Astrocyte of the spinal cord (primary cell): Measurements from ENCODE around the gene WFIKKN1.

Experiments
- DNase-seq: peaks from one replicate; pipeline ENCODE4 v3.0.0; 2011; ENCODE audit warnings: low read depth, low spot score
- H3K4me3 ChIP-seq: 2 replicates; pipeline ENCODE4 v1.5.1; 2011; ENCODE audit warnings: low read depth, mild to moderate bottlenecking, low read length, moderate library complexity
- CTCF ChIP-seq: IDR thresholded peaks from 2 replicates; pipeline ENCODE4 v1.5.1; 2012; ENCODE audit warnings: low read depth, mild to moderate bottlenecking, low read length, inconsistent platforms
- in situ Hi-C: cut with HindIII; loops from 2 replicates; pipeline ENCODE4 v1.10.0; 2017; ENCODE audit warnings: low sequenced_read_pairs

The WFIKKN1 gene

GRCh38 chr16:637081-638018 is 6.6 kb downstream of the WFIKKN1 start:
- in situ Hi-C loops = no loop called here

GRCh38 chr16:638034-638543 is 7.3 kb downstream of the WFIKKN1 start:
- H3K4me3 ChIP-seq = no peak overlapping the region
- TF ChIP-seq CTCF = no peak
- DNase-seq = no peak
- in situ Hi-C loops = no loop called here

More at GRCh38 chr16:637081-638018, 6.6 kb downstream of the WFIKKN1 start:
- peak overlapping the region; percentile 67 for H3K4me3 ChIP-seq
- no peak for TF ChIP-seq CTCF
- peak; percentile 90 for DNase-seq

- no peak for DNase-seq
- no peak for TF ChIP-seq CTCF
- in situ Hi-C loops = no loop called here
- H3K4me3 ChIP-seq = no peak overlapping the region
These were observed 8.1 kb downstream of the WFIKKN1 start for GRCh38 chr16:638836-639235.

- no peak overlapping the region for H3K4me3 ChIP-seq
- in situ Hi-C loops = no loop called here
- no peak for DNase-seq
- no peak for TF ChIP-seq CTCF
These were observed 9.8 kb downstream of the WFIKKN1 start for GRCh38 chr16:640614-641013.

- in situ Hi-C loops = no loop called here
- peak within 1 kb of the TSS; percentile 50 for H3K4me3 ChIP-seq
- peak; percentile 55 for DNase-seq
- no peak for TF ChIP-seq CTCF
These were observed 10.8 kb downstream of the WFIKKN1 start, which contains the start of gene MCRIP2 for GRCh38 chr16:641326-642188. Gene MCRIP2 (plus strand): TSS chr16:641828. CDS start chr16:641992, 164 bp downstream.
